Ammon's horn (tissue), 1 donor: Measurements from ENCODE around the gene ARHGAP30.
"Not testable (repeated sequence)": the region's sequence is repeated elsewhere in the genome, so short reads cannot be mapped to it uniquely, and the experiment has no call there.

Experiments used
- DNase-seq: peaks from one replicate; pipeline ENCODE4 v3.0.0-alpha.2; 2016; ENCODE audit warnings: low spot score

Gene ARHGAP30

GRCh38 chr1:161071886-161072371 lies 2.2 kb upstream of the ARHGAP30 start:
- DNase-seq: peak; percentile 39

- no peak for DNase-seq
Observed at GRCh38 chr1:161070761-161071160, 1.1 kb upstream of the ARHGAP30 start.

GRCh38 chr1:161069241-161069640 lies 450 bp downstream of the ARHGAP30 start:
- no peak for DNase-seq

- peak; percentile 80 for DNase-seq
Observed at GRCh38 chr1:161068306-161069234, 1.1 kb downstream of the ARHGAP30 start.

GRCh38 chr1:161066694-161067093 lies 3.0 kb downstream of the ARHGAP30 start:
- DNase-seq: no peak

GRCh38 chr1:161065681-161066080 lies 4.0 kb downstream of the ARHGAP30 start:
- DNase-seq: not testable (repeated sequence)

GRCh38 chr1:161063936-161064335 lies 5.8 kb downstream of the ARHGAP30 start:
- DNase-seq: not testable (repeated sequence)

- no peak for DNase-seq
Observed at GRCh38 chr1:161061419-161061818, 8.3 kb downstream of the ARHGAP30 start.

GRCh38 chr1:161059293-161059692 lies 10.4 kb downstream of the ARHGAP30 start:
- no peak for DNase-seq

- no peak for DNase-seq
Observed at GRCh38 chr1:161054805-161055204, 14.9 kb downstream of the ARHGAP30 start.

- no peak for DNase-seq
Observed at GRCh38 chr1:161054232-161054631, 15.5 kb downstream of the ARHGAP30 start.

GRCh38 chr1:161052899-161053298 lies 16.8 kb downstream of the ARHGAP30 start:
- no peak for DNase-seq

GRCh38 chr1:161051219-161051618 lies 18.5 kb downstream of the ARHGAP30 start:
- DNase-seq: no peak

GRCh38 chr1:161048949-161049722 lies 20.6 kb downstream of the ARHGAP30 start:
- no peak for DNase-seq

- DNase-seq: no peak
Observed at GRCh38 chr1:161047436-161048420, 22.0 kb downstream of the ARHGAP30 start.

GRCh38 chr1:161046605-161047228 lies 23.0 kb downstream of the ARHGAP30 start:
- DNase-seq: no peak

GRCh38 chr1:161045736-161046604 lies 23.7 kb downstream of the ARHGAP30 start, which contains the start of gene USF1:
TSS of gene USF1 (minus strand) at chr1:161045977. CDS start at chr1:161043275, 2,702 bp downstream.
- peak; percentile 97 for DNase-seq

GRCh38 chr1:161044908-161045735 lies 24.6 kb downstream of the ARHGAP30 start:
- peak; percentile 70 for DNase-seq

GRCh38 chr1:161044535-161044907 lies 25.2 kb downstream of the ARHGAP30 start:
- DNase-seq: no peak
